Measurements from ENCODE around the gene ASIC1. TPM values are rescaled to one million over a fixed set of nuclear protein-coding genes. Genes with fewer than 3 reads are reported as not detected.
"Not testable (repeated sequence)": the region's sequence is repeated elsewhere in the genome, so short reads cannot be mapped to it uniquely, and the experiment has no call there.

The ASIC1 gene
- total and polyA plus RNA-seq, 12 donors: 0.17 to 1.6 (median 0.70) TPM

GRCh38 chr12:50079771-50080170 lies 22.4 kb downstream of the ASIC1 start:
- intact Hi-C loops (cut with DNase I): loop anchor here in 8 of 10 donors (5.0 to 10.0 kb wide), 3 partner anchors 93 to 235 kb away; no protein-coding TSS in a partner anchor

GRCh38 chr12:50081096-50081808 lies 23.9 kb downstream of the ASIC1 start:
- ATAC-seq: no peak
- Histone ChIP-seq H3K4me1 (peaks cover 0 to 17% (median 12%) of the 10 kb centered on the region in 9 donors), H3K36me3 (no peaks in the 10 kb centered on the region), H3K27ac (no peak overlapping the region), H3K9me3 (no peaks in the 10 kb centered on the region), H3K27me3 (no peaks in the 10 kb centered on the region), H3K4me3 (no peak overlapping the region)
- no peak for DNase-seq
- intact Hi-C loops (cut with DNase I): loop anchor here in 2 of 10 donors (10.0 kb wide), 1 partner anchor 234 kb away; no protein-coding TSS in a partner anchor
- TF ChIP-seq CTCF (IDR thresholded peaks at IDR 0.05): no peak
- 47% methylated on average over 46 of the region's 46 CpGs for WGBS, 2 donors

More at GRCh38 chr12:50079771-50080170, 22.4 kb downstream of the ASIC1 start:
- no peak for TF ChIP-seq CTCF (IDR thresholded peaks at IDR 0.05)
- Histone ChIP-seq H3K27ac (no peak overlapping the region), H3K4me1 (peaks cover 0 to 14% (median 10%) of the 10 kb centered on the region in 9 donors), H3K36me3 (no peaks in the 10 kb centered on the region), H3K4me3 (no peak overlapping the region), H3K27me3 (no peaks in the 10 kb centered on the region), H3K9me3 (no peaks in the 10 kb centered on the region)
- DNase-seq (no peak), ATAC-seq (no peak)
- 84 to 88% methylated on average over 5 of the region's 5 CpGs for WGBS, 2 donors

DNA sequence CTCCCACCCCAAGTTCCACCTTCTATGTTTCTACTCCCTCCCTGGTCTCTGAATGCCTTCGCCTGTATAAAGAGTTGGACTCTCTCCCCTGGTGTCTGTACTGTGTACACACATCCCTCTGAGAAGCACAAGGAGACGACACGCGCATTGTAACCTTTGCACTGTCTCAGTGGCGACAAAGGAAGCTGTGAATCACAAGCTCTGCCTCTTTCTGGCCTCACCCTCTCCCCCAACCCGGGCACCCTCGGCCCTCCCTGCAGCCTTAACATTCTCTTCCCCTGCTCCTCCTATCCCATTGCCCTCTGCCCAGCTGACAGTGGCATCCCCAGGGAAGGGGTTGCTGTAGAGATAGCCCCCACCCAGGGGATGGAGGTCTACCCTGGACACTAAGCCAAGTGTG lies 25.2 kb downstream of the ASIC1 start:
- Histone ChIP-seq H3K36me3 (peaks cover 0 to 13% (median 10%) of the 10 kb centered on the region in 9 donors), H3K4me1 (peaks cover 0 to 20% (median 13%) of the 10 kb centered on the region in 9 donors), H3K9me3 (no peaks in the 10 kb centered on the region), H3K4me3 (no peak overlapping the region), H3K27me3 (no peaks in the 10 kb centered on the region), H3K27ac (no peak overlapping the region)
- intact Hi-C loops (cut with DNase I): loop anchor here in 2 of 10 donors (1.0 to 10.0 kb wide), 2 partner anchors 87 to 232 kb away; no protein-coding TSS in a partner anchor
- DNase-seq (no peak), ATAC-seq (no peak)
- TF ChIP-seq CTCF (IDR thresholded peaks at IDR 0.05): no peak
- WGBS, 2 donors: 83 to 88% methylated on average over 7 of the region's 7 CpGs

- Histone ChIP-seq H3K27ac (no peak overlapping the region), H3K4me3 (no peak overlapping the region), H3K4me1 (peaks cover 0 to 26% (median 13%) of the 10 kb centered on the region in 9 donors), H3K9me3 (no peaks in the 10 kb centered on the region), H3K36me3 (peaks cover 0 to 19% (median 15%) of the 10 kb centered on the region in 9 donors), H3K27me3 (no peaks in the 10 kb centered on the region)
- no peak for ATAC-seq
- no peak for TF ChIP-seq CTCF (IDR thresholded peaks at IDR 0.05)
- intact Hi-C loops (cut with DNase I): loop anchor here in 2 of 10 donors (1.0 to 10.0 kb wide), 2 partner anchors 86 to 232 kb away; no protein-coding TSS in a partner anchor
- WGBS, 2 donors: 80 to 94% methylated on average over 1 of the region's 1 CpG
- no peak for DNase-seq
These were observed 25.9 kb downstream of the ASIC1 start for GRCh38 chr12:50083301-50083700.

- not testable (repeated sequence) for H3K9me3 ChIP-seq, H3K27me3 ChIP-seq, DNase-seq
- ATAC-seq: peak in 1 of 8 donors; percentile 0
- peaks cover 0 to 34% (median 13%) of the 10 kb centered on the region in 9 donors for H3K4me1 ChIP-seq
- H3K36me3 ChIP-seq: peaks cover 0 to 30% (median 16%) of the 10 kb centered on the region in 9 donors
- peak overlapping the region; percentile 73 to 99 (median 90) for H3K4me3 ChIP-seq
- intact Hi-C loops (cut with DNase I): loop anchor here in 3 of 10 donors (2.0 to 10.0 kb wide), 2 partner anchors 26 to 230 kb away; no protein-coding TSS in a partner anchor
- H3K27ac ChIP-seq: peak overlapping the region; percentile 95 to 100 (median 98)
- 39 to 40% methylated on average over 7 of the region's 7 CpGs for WGBS, 2 donors
These were observed 27.0 kb downstream of the ASIC1 start for GRCh38 chr12:50084409-50084774.

All from heart right ventricle (tissue), 16 donors.